OCI-LY3 (cell line): ENCODE results near the gene PDLIM1.
A peak's percentile ranks its signal among the peaks of the same experiment; 100 is the strongest.

Source experiments
- H2AFZ ChIP-seq: fragments of 200-600, 300-600 bp; shearing (Covaris generic); 2 replicates; pipeline ENCODE4 v1.6.0; 2014; ENCODE audit warnings: antibody characterized with exemption, low read depth, low read length
- H3K27ac ChIP-seq: fragments of 200-600, 300-600 bp; sonication (generic); 2 replicates; pipeline ENCODE4 v1.5.1; 2014; ENCODE audit warnings: mild to moderate bottlenecking, low read length, moderate library complexity, mixed read lengths
- H3K27me3 ChIP-seq: fragments of 200-600, 300-600 bp; sonication (generic); 2 replicates; pipeline ENCODE4 v1.6.1; 2014; ENCODE audit warnings: low read depth, low read length, mixed read lengths
- H3K36me3 ChIP-seq: fragments of 200-600, 300-600 bp; sonication (generic); replicated peaks from 2 replicates; pipeline ENCODE3; 2014; ENCODE audit warnings: low read depth, low read length, mixed read lengths
- H3K4me1 ChIP-seq: fragments of 300-600, 200-600 bp; sonication (generic); 2 replicates; pipeline ENCODE4 v1.6.1; 2014; ENCODE audit warnings: low read length, mixed read lengths
- H3K4me2 ChIP-seq: fragments of 200-600, 300-600 bp; sonication (generic); 2 replicates; pipeline ENCODE4 v1.6.1; 2014; ENCODE audit warnings: low read length, mixed read lengths
- H3K4me3 ChIP-seq: fragments of 300-600, 200-600 bp; sonication (generic); 2 replicates; pipeline ENCODE4 v1.5.1; 2014; ENCODE audit warnings: antibody characterized with exemption, mild to moderate bottlenecking, low read length, moderate library complexity
- H3K79me2 ChIP-seq: fragments of 300-600, 200-600 bp; shearing (Covaris generic); 2 replicates; pipeline ENCODE4 v1.6.1; 2014; ENCODE audit warnings: mild to moderate bottlenecking, low read length, mixed read lengths
- H3K9ac ChIP-seq: fragments of 300-600, 200-600 bp; shearing (Covaris generic); 2 replicates; pipeline ENCODE4 v1.6.0; 2014; ENCODE audit warnings: mild to moderate bottlenecking, low read length, moderate library complexity
- H3K9me3 ChIP-seq: fragments of 200-600, 300-600 bp; shearing (Covaris generic); 2 replicates; pipeline ENCODE4 v1.6.1; 2014; ENCODE audit warnings: low read length, mixed read lengths; ENCODE audit not compliant: insufficient read depth
- H4K20me1 ChIP-seq: fragments of 200-600, 300-600 bp; sonication (generic); 2 replicates; pipeline ENCODE4 v1.6.1; 2016; ENCODE audit warnings: low read length, mixed read lengths; ENCODE audit not compliant: insufficient read depth
- EZH2phosphoT487 ChIP-seq: fragments of 200-600 bp; shearing (Covaris generic); IDR thresholded peaks from 2 replicates; pipeline ENCODE4 v1.6.1; 2018; ENCODE audit warnings: antibody characterized with exemption, mixed run types, low read depth
- TF ChIP-seq, protein P1 (sequence below): fragments of 200-600, 300-600 bp; sonication (generic); IDR thresholded peaks from 2 replicates; pipeline ENCODE4 v1.5.1; 2014; ENCODE audit warnings: antibody characterized with exemption, low read length, low read depth

The PDLIM1 gene

DNA sequence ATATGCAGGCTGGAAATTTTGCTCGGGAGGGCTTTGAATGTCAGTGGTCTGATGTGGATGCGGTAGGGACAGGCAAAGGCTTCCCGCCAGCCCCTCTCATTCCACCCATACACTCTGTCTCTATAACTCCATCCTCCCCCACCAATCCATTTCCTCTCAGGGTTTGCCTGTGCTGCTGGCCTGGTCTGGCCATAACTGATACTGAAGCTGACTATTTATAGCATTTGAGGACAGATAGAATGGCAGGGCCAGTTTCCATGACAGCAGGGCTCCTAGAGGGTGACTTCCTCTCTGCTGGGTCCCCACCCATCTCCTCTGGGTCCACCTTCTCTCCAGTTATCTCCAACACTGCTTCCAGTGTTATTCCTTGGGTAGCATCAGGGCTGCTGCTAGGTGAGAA lies 6.6 kb upstream of the PDLIM1 start:
- Histone ChIP-seq H3K9ac (no peak overlapping the region), H3K27me3 (no peaks in the 10 kb centered on the region), H3K36me3 (no peaks in the 10 kb centered on the region), H3K4me3 (no peak overlapping the region), H3K4me1 (peaks cover 32% of the 10 kb centered on the region), H3K9me3 (no peaks in the 10 kb centered on the region), H3K79me2 (no peaks in the 10 kb centered on the region), H3K27ac (no peak overlapping the region), H3K4me2 (no peak overlapping the region), H2AFZ (no peak overlapping the region), H4K20me1 (no peaks in the 10 kb centered on the region)
- TF ChIP-seq, protein P1, sequence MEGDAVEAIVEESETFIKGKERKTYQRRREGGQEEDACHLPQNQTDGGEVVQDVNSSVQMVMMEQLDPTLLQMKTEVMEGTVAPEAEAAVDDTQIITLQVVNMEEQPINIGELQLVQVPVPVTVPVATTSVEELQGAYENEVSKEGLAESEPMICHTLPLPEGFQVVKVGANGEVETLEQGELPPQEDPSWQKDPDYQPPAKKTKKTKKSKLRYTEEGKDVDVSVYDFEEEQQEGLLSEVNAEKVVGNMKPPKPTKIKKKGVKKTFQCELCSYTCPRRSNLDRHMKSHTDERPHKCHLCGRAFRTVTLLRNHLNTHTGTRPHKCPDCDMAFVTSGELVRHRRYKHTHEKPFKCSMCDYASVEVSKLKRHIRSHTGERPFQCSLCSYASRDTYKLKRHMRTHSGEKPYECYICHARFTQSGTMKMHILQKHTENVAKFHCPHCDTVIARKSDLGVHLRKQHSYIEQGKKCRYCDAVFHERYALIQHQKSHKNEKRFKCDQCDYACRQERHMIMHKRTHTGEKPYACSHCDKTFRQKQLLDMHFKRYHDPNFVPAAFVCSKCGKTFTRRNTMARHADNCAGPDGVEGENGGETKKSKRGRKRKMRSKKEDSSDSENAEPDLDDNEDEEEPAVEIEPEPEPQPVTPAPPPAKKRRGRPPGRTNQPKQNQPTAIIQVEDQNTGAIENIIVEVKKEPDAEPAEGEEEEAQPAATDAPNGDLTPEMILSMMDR = no peak
- no peak for TF ChIP-seq EZH2phosphoT487

DNA sequence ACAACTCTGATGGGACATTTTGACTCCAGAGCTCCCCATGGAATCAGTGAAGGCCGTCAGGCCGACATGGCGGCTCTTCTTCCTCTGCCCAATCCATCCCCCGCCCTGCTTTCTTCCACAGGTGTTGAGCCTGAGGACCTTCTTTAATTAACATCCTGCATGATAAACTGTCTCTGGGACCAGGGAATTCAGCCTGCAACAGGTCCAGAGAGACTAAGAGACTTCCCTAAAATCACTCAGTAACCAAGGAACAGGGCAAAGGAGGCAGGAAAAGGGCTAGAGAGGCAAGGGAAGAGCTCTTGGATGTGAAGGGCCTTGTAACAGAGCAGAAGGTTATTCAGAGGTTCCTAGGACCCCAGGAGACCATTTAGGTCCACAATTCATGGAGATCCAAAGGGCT lies 6.0 kb upstream of the PDLIM1 start:
- Histone ChIP-seq H3K9ac (no peak overlapping the region), H3K27ac (no peak overlapping the region), H2AFZ (no peak overlapping the region)

DNA sequence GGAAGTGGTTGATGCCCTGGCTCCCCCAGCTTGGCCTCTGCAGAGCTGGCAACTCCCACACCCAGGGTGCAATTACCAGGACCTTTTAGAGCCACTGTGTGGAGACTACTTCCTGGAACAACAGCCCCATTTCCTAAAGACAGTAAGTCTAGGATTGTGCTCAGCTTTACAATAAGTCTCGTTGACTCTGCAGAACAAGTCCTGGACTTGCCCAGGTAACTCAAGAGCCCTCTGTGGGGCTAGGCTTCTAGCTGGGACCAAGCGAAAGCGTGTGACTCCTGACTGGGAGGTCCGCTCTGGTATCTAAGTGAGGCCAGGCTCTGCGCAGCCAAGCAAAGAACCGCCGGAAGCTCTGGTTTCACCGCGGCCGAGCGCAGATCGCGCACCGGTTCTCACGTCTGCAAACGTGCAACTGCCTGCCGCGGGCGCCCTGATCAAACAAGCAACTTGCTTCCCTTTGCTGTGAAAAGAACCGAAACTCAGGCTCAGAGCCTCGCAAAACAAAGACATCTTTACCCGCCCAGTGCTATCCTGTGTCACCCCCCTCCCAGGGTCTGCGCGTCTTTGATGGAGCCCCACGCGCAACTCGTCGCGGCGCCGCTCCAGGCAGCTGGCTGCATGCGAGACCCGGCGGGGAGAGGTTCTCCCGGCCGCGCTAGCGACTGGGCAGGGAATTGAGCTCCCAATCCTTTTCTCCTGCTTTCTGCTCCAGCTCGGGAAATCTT lies 4.4 kb upstream of the PDLIM1 start:
- peak overlapping the region; percentile 67 for H3K4me3 ChIP-seq
- no peaks in the 10 kb centered on the region for H3K9me3 ChIP-seq
- no peaks in the 10 kb centered on the region for H3K79me2 ChIP-seq
- H3K4me1 ChIP-seq = peaks cover 38% of the 10 kb centered on the region
- peaks cover 9% of the 10 kb centered on the region for H3K27me3 ChIP-seq
- H3K4me2 ChIP-seq = peak overlapping the region; percentile 89
- H3K9ac ChIP-seq = peak overlapping the region; percentile 38; the same call in 1 of the 2 replicates
- H4K20me1 ChIP-seq = no peaks in the 10 kb centered on the region
- TF ChIP-seq, protein P1 = no peak
- peak overlapping the region; percentile 74; the same call in 1 of the 2 replicates for H2AFZ ChIP-seq
- H3K27ac ChIP-seq = peak overlapping the region; percentile 55
- no peaks in the 10 kb centered on the region for H3K36me3 ChIP-seq

More for the DNA sequence above, 6.0 kb upstream of the PDLIM1 start:
- no peak for TF ChIP-seq EZH2phosphoT487
- TF ChIP-seq, protein P1 = no peak
- no peaks in the 10 kb centered on the region for H3K79me2 ChIP-seq
- H4K20me1 ChIP-seq = no peaks in the 10 kb centered on the region
- H3K27me3 ChIP-seq = no peaks in the 10 kb centered on the region
- no peaks in the 10 kb centered on the region for H3K9me3 ChIP-seq
- no peak overlapping the region for H3K4me2 ChIP-seq
- H3K4me3 ChIP-seq = no peak overlapping the region
- H3K36me3 ChIP-seq = no peaks in the 10 kb centered on the region
- peaks cover 33% of the 10 kb centered on the region for H3K4me1 ChIP-seq

DNA sequence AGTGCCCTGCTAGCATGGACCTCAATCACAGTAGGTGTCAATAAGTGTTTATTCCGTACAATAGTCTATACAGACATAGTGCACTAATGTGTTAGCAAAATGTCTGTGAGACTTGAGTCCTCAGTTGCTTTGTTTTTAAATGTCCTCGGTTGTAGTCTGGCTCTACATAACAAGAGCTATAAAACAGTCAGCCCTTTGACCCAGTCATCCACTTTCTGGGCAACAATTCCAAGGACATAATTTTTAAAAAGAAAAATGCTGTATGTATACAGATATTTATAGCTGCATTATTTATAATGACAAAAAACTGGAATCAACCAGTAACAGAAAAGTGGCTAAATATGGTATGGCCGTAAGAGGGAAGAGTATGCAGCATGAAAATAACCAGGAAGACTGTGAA lies 2.8 kb upstream of the PDLIM1 start:
- H3K27me3 ChIP-seq = peaks cover 22% of the 10 kb centered on the region
- H3K9ac ChIP-seq = no peak overlapping the region
- no peaks in the 10 kb centered on the region for H3K36me3 ChIP-seq
- no peaks in the 10 kb centered on the region for H3K9me3 ChIP-seq
- H3K79me2 ChIP-seq = no peaks in the 10 kb centered on the region
- H3K4me2 ChIP-seq = peak overlapping the region; percentile 56
- peak overlapping the region; percentile 35; the same call in 1 of the 2 replicates for H3K27ac ChIP-seq
- no peak overlapping the region for H2AFZ ChIP-seq
- peaks cover 48% of the 10 kb centered on the region for H3K4me1 ChIP-seq
- H3K4me3 ChIP-seq = peak overlapping the region; percentile 36; the same call in 1 of the 2 replicates
- H4K20me1 ChIP-seq = no peaks in the 10 kb centered on the region
- TF ChIP-seq EZH2phosphoT487 = no peak
- TF ChIP-seq, protein P1 = no peak
